ENCODE results near the gene GALNT14.

Gene GALNT14

GRCh38 chr2:31089645-31090044 lies 48.6 kb downstream of the GALNT14 start:
- no peaks in the 10 kb centered on the region for H3K4me1 ChIP-seq (ENCODE audit: control insufficient read depth, low read depth, low read length)
- no peak overlapping the region for H3K9ac ChIP-seq (ENCODE audit: low read length)
- no peak overlapping the region for H3K4me2 ChIP-seq (ENCODE audit: low read length)

GRCh38 chr2:31088504-31089195 lies 49.6 kb downstream of the GALNT14 start:
- no peaks in the 10 kb centered on the region for H3K4me1 ChIP-seq (ENCODE audit: control insufficient read depth, low read depth, low read length)
- no peak overlapping the region for H2BK5ac ChIP-seq (ENCODE audit: low read length)
- H3K79me1 ChIP-seq (ENCODE audit: low read length), result no peaks in the 10 kb centered on the region
- no peak overlapping the region for H3K9ac ChIP-seq (ENCODE audit: low read length)
- no peak overlapping the region for H3K18ac ChIP-seq (ENCODE audit: low read length)
- no peak overlapping the region for H3K56ac ChIP-seq (ENCODE audit: low read length)
- H2AK5ac ChIP-seq (ENCODE audit: low read length), result no peak overlapping the region
- no peak overlapping the region for H3K4me2 ChIP-seq (ENCODE audit: low read length)
- no peaks in the 10 kb centered on the region for H3K79me2 ChIP-seq (ENCODE audit: control insufficient read depth, insufficient read depth, low read length)
- H4K5ac ChIP-seq (ENCODE audit: low read length), result no peak overlapping the region
- DNase-seq, result no peak
- H3K4ac ChIP-seq (ENCODE audit: low read depth, low read length), result no peak overlapping the region
- H2BK120ac ChIP-seq (ENCODE audit: low read depth, low read length), result no peak overlapping the region
- H3K27me3 ChIP-seq (ENCODE audit: insufficient read depth, low read length, poor library complexity), result no peaks in the 10 kb centered on the region
- no peaks in the 10 kb centered on the region for H3K36me3 ChIP-seq (ENCODE audit: control insufficient read depth, insufficient read depth, low read length)
- WGBS (ENCODE audit: extremely low coverage, insufficient coverage, low lambda C conversion rate), result no CpG with 5 or more reads among the region's 6 CpGs
- H3K27ac ChIP-seq (ENCODE audit: low read depth, low read length), result no peak overlapping the region
- no peak overlapping the region for H3K4me3 ChIP-seq (ENCODE audit: low read length)
- H3K23ac ChIP-seq (ENCODE audit: low read length), result no peak overlapping the region
- no peak overlapping the region for H2BK15ac ChIP-seq (replicated peaks; ENCODE audit: low read depth)
- H4K8ac ChIP-seq (ENCODE audit: low read depth, low read length), result no peak overlapping the region

More at GRCh38 chr2:31089645-31090044, 48.6 kb downstream of the GALNT14 start:
- Histone ChIP-seq H3K79me2 (ENCODE audit: control insufficient read depth, insufficient read depth, low read length) (no peaks in the 10 kb centered on the region), H2BK15ac (replicated peaks; ENCODE audit: low read depth) (no peak overlapping the region), H4K8ac (ENCODE audit: low read depth, low read length) (no peak overlapping the region), H3K79me1 (ENCODE audit: low read length) (no peaks in the 10 kb centered on the region), H2AK5ac (ENCODE audit: low read length) (no peak overlapping the region), H3K4ac (ENCODE audit: low read depth, low read length) (no peak overlapping the region), H2BK5ac (ENCODE audit: low read length) (no peak overlapping the region), H2BK120ac (ENCODE audit: low read depth, low read length) (no peak overlapping the region), H3K27me3 (ENCODE audit: insufficient read depth, low read length, poor library complexity) (no peaks in the 10 kb centered on the region), H3K23ac (ENCODE audit: low read length) (no peak overlapping the region), H3K56ac (ENCODE audit: low read length) (no peak overlapping the region), H4K5ac (ENCODE audit: low read length) (no peak overlapping the region), H3K27ac (ENCODE audit: low read depth, low read length) (no peak overlapping the region), H3K4me3 (ENCODE audit: low read length) (no peak overlapping the region), H3K18ac (ENCODE audit: low read length) (no peak overlapping the region), H3K36me3 (ENCODE audit: control insufficient read depth, insufficient read depth, low read length) (no peaks in the 10 kb centered on the region)
- no CpG with 5 or more reads among the region's 2 CpGs for WGBS (ENCODE audit: extremely low coverage, insufficient coverage, low lambda C conversion rate)
- DNase-seq, result no peak

- Histone ChIP-seq H3K79me2 (ENCODE audit: control insufficient read depth, insufficient read depth, low read length) (no peaks in the 10 kb centered on the region), H3K23ac (ENCODE audit: low read length) (no peak overlapping the region), H3K18ac (ENCODE audit: low read length) (no peak overlapping the region), H3K4me1 (ENCODE audit: control insufficient read depth, low read depth, low read length) (no peaks in the 10 kb centered on the region), H3K56ac (ENCODE audit: low read length) (no peak overlapping the region), H3K4ac (ENCODE audit: low read depth, low read length) (no peak overlapping the region), H4K5ac (ENCODE audit: low read length) (no peak overlapping the region), H3K36me3 (ENCODE audit: control insufficient read depth, insufficient read depth, low read length) (no peaks in the 10 kb centered on the region), H2BK120ac (ENCODE audit: low read depth, low read length) (no peak overlapping the region), H3K27me3 (ENCODE audit: insufficient read depth, low read length, poor library complexity) (no peaks in the 10 kb centered on the region), H4K8ac (ENCODE audit: low read depth, low read length) (no peak overlapping the region), H3K27ac (ENCODE audit: low read depth, low read length) (no peak overlapping the region), H3K4me3 (ENCODE audit: low read length) (no peak overlapping the region), H2BK15ac (replicated peaks; ENCODE audit: low read depth) (no peak overlapping the region), H3K9ac (ENCODE audit: low read length) (no peak overlapping the region), H3K4me2 (ENCODE audit: low read length) (no peak overlapping the region), H2BK5ac (ENCODE audit: low read length) (no peak overlapping the region), H2AK5ac (ENCODE audit: low read length) (no peak overlapping the region), H3K79me1 (ENCODE audit: low read length) (no peaks in the 10 kb centered on the region)
- no peak for DNase-seq
- WGBS (ENCODE audit: extremely low coverage, insufficient coverage, low lambda C conversion rate), result no CpG with 5 or more reads among the region's 3 CpGs
Observed at GRCh38 chr2:31087491-31087890, 50.7 kb downstream of the GALNT14 start.

- no peak overlapping the region for H4K8ac ChIP-seq (ENCODE audit: low read depth, low read length)
Observed at GRCh38 chr2:31086590-31086989, 51.6 kb downstream of the GALNT14 start.

GRCh38 chr2:31083234-31083993 lies 54.8 kb downstream of the GALNT14 start:
- no peak overlapping the region for H3K27ac ChIP-seq (ENCODE audit: low read depth, low read length)
- H2BK15ac ChIP-seq (replicated peaks; ENCODE audit: low read depth), result no peak overlapping the region
- no peaks in the 10 kb centered on the region for H3K27me3 ChIP-seq (ENCODE audit: insufficient read depth, low read length, poor library complexity)
- no peak overlapping the region for H4K5ac ChIP-seq (ENCODE audit: low read length)
- H3K4me2 ChIP-seq (ENCODE audit: low read length), result no peak overlapping the region
- no peak overlapping the region for H2BK5ac ChIP-seq (ENCODE audit: low read length)
- no peak overlapping the region for H3K18ac ChIP-seq (ENCODE audit: low read length)
- no CpG with 5 or more reads among the region's 13 CpGs for WGBS (ENCODE audit: extremely low coverage, insufficient coverage, low lambda C conversion rate)
- H2BK120ac ChIP-seq (ENCODE audit: low read depth, low read length), result no peak overlapping the region
- no peak overlapping the region for H3K23ac ChIP-seq (ENCODE audit: low read length)
- no peak overlapping the region for H3K9ac ChIP-seq (ENCODE audit: low read length)
- H3K36me3 ChIP-seq (ENCODE audit: control insufficient read depth, insufficient read depth, low read length), result no peaks in the 10 kb centered on the region
- DNase-seq, result no peak
- no peaks in the 10 kb centered on the region for H3K4me1 ChIP-seq (ENCODE audit: control insufficient read depth, low read depth, low read length)
- H2AK5ac ChIP-seq (ENCODE audit: low read length), result no peak overlapping the region
- no peak overlapping the region for H4K8ac ChIP-seq (ENCODE audit: low read depth, low read length)
- H3K56ac ChIP-seq (ENCODE audit: low read length), result no peak overlapping the region
- no peak overlapping the region for H3K4me3 ChIP-seq (ENCODE audit: low read length)
- no peaks in the 10 kb centered on the region for H3K79me2 ChIP-seq (ENCODE audit: control insufficient read depth, insufficient read depth, low read length)
- H3K4ac ChIP-seq (ENCODE audit: low read depth, low read length), result no peak overlapping the region
- H3K79me1 ChIP-seq (ENCODE audit: low read length), result no peaks in the 10 kb centered on the region

More at GRCh38 chr2:31086590-31086989, 51.6 kb downstream of the GALNT14 start:
- no peak overlapping the region for H3K4me2 ChIP-seq (ENCODE audit: low read length)
- H2BK15ac ChIP-seq (replicated peaks; ENCODE audit: low read depth), result no peak overlapping the region
- H3K9ac ChIP-seq (ENCODE audit: low read length), result no peak overlapping the region
- no peak overlapping the region for H3K4me3 ChIP-seq (ENCODE audit: low read length)
- no peak overlapping the region for H3K18ac ChIP-seq (ENCODE audit: low read length)
- no peaks in the 10 kb centered on the region for H3K36me3 ChIP-seq (ENCODE audit: control insufficient read depth, insufficient read depth, low read length)
- no peak overlapping the region for H4K5ac ChIP-seq (ENCODE audit: low read length)
- H3K4me1 ChIP-seq (ENCODE audit: control insufficient read depth, low read depth, low read length), result no peaks in the 10 kb centered on the region
- H3K27ac ChIP-seq (ENCODE audit: low read depth, low read length), result no peak overlapping the region
- no peak overlapping the region for H3K23ac ChIP-seq (ENCODE audit: low read length)
- H3K56ac ChIP-seq (ENCODE audit: low read length), result no peak overlapping the region
- no peak overlapping the region for H3K4ac ChIP-seq (ENCODE audit: low read depth, low read length)
- no peaks in the 10 kb centered on the region for H3K27me3 ChIP-seq (ENCODE audit: insufficient read depth, low read length, poor library complexity)
- H3K79me1 ChIP-seq (ENCODE audit: low read length), result no peaks in the 10 kb centered on the region
- H2AK5ac ChIP-seq (ENCODE audit: low read length), result no peak overlapping the region
- H3K79me2 ChIP-seq (ENCODE audit: control insufficient read depth, insufficient read depth, low read length), result no peaks in the 10 kb centered on the region
- H2BK5ac ChIP-seq (ENCODE audit: low read length), result no peak overlapping the region
- no peak for DNase-seq
- no peak overlapping the region for H2BK120ac ChIP-seq (ENCODE audit: low read depth, low read length)
- no CpG with 5 or more reads among the region's 4 CpGs for WGBS (ENCODE audit: extremely low coverage, insufficient coverage, low lambda C conversion rate)

Data from mesendoderm (in vitro differentiated cells).